Measurements from ENCODE around the gene IFIT5.
"Not testable (repeated sequence)": the region's sequence is repeated elsewhere in the genome, so short reads cannot be mapped to it uniquely, and the experiment has no call there.

The IFIT5 gene

GRCh38 chr10:89440226-89441009 is 26.1 kb downstream of the IFIT5 start:
- no peak for DNase-seq
- Histone ChIP-seq H3K27me3 (replicated peaks) (no peaks in the 10 kb centered on the region), H3K36me3 (replicated peaks) (no peaks in the 10 kb centered on the region), H3K4me3 (ENCODE audit: low read depth, low read length) (no peak overlapping the region), H3K27ac (no peak overlapping the region)
- in situ Hi-C loops (cut with HindIII; ENCODE audit: low pct_ligation_motif_present, low sequenced_read_pairs), result no loop called here
- TF ChIP-seq, protein P1, sequence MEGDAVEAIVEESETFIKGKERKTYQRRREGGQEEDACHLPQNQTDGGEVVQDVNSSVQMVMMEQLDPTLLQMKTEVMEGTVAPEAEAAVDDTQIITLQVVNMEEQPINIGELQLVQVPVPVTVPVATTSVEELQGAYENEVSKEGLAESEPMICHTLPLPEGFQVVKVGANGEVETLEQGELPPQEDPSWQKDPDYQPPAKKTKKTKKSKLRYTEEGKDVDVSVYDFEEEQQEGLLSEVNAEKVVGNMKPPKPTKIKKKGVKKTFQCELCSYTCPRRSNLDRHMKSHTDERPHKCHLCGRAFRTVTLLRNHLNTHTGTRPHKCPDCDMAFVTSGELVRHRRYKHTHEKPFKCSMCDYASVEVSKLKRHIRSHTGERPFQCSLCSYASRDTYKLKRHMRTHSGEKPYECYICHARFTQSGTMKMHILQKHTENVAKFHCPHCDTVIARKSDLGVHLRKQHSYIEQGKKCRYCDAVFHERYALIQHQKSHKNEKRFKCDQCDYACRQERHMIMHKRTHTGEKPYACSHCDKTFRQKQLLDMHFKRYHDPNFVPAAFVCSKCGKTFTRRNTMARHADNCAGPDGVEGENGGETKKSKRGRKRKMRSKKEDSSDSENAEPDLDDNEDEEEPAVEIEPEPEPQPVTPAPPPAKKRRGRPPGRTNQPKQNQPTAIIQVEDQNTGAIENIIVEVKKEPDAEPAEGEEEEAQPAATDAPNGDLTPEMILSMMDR (IDR thresholded peaks at IDR 0.05; ENCODE audit: low read depth, low read length, missing control alignments), result no peak

DNA sequence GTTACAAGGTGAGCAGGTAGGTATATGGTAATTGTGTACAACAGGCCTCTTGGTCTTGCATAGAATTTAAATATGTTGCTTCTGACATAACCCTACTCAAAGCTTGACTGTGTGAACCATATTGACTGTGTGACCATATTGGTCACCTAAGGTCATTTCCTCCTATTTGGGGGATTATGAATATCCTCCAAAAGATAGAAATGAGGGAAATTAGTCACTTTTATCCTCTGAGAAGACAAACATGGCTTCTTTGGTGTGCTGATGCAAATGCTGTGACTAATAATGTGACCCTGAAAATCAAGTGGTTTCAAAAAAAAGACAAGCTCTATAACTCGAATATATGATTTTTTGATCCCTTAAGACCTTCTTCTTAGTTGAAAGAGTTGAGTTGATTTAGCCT is 27.9 kb downstream of the IFIT5 start:
- no peaks in the 10 kb centered on the region for H3K36me3 ChIP-seq (replicated peaks)
- no peak overlapping the region for H3K4me3 ChIP-seq (ENCODE audit: low read depth, low read length)
- H3K27me3 ChIP-seq (replicated peaks), result no peaks in the 10 kb centered on the region
- TF ChIP-seq, protein P1 (IDR thresholded peaks at IDR 0.05; ENCODE audit: low read depth, low read length, missing control alignments), result no peak
- H3K27ac ChIP-seq, result no peak overlapping the region
- no peak for DNase-seq
- in situ Hi-C loops (cut with HindIII; ENCODE audit: low pct_ligation_motif_present, low sequenced_read_pairs), result no loop called here

- H3K36me3 ChIP-seq (replicated peaks); DNase-seq; in situ Hi-C loops (cut with HindIII; ENCODE audit: low pct_ligation_motif_present, low sequenced_read_pairs); H3K27ac ChIP-seq; H3K27me3 ChIP-seq (replicated peaks); H3K4me3 ChIP-seq (ENCODE audit: low read depth, low read length): not testable (repeated sequence)
Observed at GRCh38 chr10:89444819-89445218, 30.5 kb downstream of the IFIT5 start.

DNA sequence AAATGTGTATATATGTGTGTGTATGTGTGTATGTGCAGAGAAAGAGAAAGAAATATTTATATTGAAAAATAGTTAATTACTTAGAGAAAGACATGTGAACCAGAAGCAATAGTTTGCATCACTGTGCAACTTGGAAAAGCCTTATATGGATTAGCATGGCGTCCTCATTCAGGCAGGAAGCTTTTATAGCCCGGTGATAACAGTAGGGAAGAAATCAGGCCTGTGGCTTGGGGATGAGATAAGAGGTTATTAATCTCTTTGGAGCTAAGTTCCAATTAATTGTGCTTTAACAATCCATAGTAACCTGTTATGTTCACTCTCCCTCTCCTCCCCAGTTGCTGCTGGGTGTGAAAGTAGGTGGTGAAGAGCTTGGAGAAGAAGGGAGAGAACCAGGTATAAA is 36.5 kb downstream of the IFIT5 start:
- TF ChIP-seq, protein P1 (IDR thresholded peaks at IDR 0.05; ENCODE audit: low read depth, low read length, missing control alignments), result no peak
- no peaks in the 10 kb centered on the region for H3K27me3 ChIP-seq (replicated peaks)
- no peaks in the 10 kb centered on the region for H3K36me3 ChIP-seq (replicated peaks)
- in situ Hi-C loops (cut with HindIII; ENCODE audit: low pct_ligation_motif_present, low sequenced_read_pairs), result no loop called here
- no peak overlapping the region for H3K4me3 ChIP-seq (ENCODE audit: low read depth, low read length)
- no peak for DNase-seq
- H3K27ac ChIP-seq, result no peak overlapping the region

DNA sequence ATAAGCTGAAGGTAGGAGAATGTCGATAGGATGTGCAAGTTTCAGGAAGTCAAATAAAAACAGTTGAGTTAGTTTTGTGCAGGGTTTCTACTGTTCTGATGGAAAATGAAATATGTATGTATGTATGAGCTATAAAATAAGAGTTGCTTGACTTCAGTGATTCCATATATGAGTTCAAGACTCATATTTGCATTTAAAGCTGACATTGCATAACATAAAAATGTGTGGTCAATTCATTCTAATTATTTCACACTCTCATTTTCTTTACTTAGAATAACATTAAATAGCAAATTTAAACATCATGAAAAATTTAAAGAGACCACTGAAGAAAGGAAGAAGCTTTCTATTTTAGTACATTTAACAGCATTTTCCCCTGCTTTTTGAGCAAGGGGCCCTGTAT is 37.8 kb downstream of the IFIT5 start:
- no peak overlapping the region for H3K4me3 ChIP-seq (ENCODE audit: low read depth, low read length)
- no peaks in the 10 kb centered on the region for H3K27me3 ChIP-seq (replicated peaks)
- DNase-seq, result no peak
- TF ChIP-seq, protein P1 (IDR thresholded peaks at IDR 0.05; ENCODE audit: low read depth, low read length, missing control alignments), result no peak
- H3K36me3 ChIP-seq (replicated peaks), result no peaks in the 10 kb centered on the region
- in situ Hi-C loops (cut with HindIII; ENCODE audit: low pct_ligation_motif_present, low sequenced_read_pairs), result no loop called here
- no peak overlapping the region for H3K27ac ChIP-seq

DNA sequence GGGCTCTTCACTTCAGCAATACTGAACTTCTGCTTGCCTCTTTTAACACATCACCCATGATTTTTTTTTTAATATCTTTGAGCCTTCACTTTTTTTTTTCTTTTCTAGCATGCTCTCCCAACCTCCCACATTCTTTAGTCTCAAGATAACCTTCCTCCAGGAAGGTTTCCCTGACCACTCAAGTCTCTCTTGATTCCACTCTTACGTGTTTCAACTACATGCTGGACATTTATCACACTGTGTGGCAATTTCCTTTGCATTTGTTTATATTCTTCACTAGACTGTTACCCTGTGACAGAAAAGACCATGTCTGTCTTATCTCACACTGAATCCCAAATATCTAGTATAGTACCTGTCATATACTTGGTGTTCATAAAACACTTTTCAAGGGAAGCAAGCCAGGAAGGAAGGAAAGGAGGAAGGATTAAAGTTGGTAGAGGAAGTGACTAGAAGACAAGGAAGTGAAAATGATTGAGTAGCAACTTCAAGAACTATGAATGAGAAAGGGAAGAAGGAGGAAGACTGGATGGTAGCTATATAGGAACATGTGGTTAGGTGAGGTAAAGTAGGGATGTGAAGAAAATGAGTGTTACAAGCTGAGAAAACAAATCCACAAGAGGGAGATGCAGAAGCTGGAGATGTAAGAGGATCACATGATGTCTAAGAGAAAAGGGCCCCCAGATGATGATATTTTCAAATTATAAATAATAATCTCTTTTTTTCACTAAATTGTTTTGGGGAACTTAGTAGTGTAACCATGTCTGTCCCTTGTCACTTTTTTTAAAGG is 40.4 kb downstream of the IFIT5 start:
- TF ChIP-seq, protein P1 (IDR thresholded peaks at IDR 0.05; ENCODE audit: low read depth, low read length, missing control alignments), result peak; percentile 15
- Histone ChIP-seq H3K4me3 (ENCODE audit: low read depth, low read length) (no peak overlapping the region), H3K27ac (no peak overlapping the region), H3K36me3 (replicated peaks) (no peaks in the 10 kb centered on the region), H3K27me3 (replicated peaks) (no peaks in the 10 kb centered on the region)
- in situ Hi-C loops (cut with HindIII; ENCODE audit: low pct_ligation_motif_present, low sequenced_read_pairs), result no loop called here
- DNase-seq, result no peak
